ENCODE results near the gene IL12RB1.

DNA sequence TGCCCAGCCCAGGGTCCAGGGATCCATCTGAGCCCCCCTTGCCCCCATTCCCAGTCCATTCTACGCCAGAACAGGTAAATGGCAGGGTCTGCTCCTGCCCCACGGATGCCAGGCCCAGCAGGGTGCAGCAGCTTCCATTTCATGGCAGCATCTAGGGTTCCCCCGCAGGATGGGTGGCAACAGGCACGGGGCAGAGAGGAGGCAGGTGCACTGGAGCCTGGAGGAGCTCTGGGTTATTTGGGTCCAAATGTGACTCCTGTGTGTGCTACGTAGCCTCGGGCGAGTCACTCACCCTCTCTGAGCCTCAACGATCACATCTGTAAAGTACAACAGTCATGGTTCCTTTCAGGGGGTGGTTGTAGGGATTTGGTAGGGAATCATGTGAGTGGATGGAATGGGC is 27.4 kb downstream of the IL12RB1 start:
- TF ChIP-seq POLR2A (IDR thresholded peaks at IDR 0.05): no peak
- no peak for TF ChIP-seq POLR2AphosphoS5 (IDR thresholded peaks at IDR 0.05)
- TF ChIP-seq, protein P1, sequence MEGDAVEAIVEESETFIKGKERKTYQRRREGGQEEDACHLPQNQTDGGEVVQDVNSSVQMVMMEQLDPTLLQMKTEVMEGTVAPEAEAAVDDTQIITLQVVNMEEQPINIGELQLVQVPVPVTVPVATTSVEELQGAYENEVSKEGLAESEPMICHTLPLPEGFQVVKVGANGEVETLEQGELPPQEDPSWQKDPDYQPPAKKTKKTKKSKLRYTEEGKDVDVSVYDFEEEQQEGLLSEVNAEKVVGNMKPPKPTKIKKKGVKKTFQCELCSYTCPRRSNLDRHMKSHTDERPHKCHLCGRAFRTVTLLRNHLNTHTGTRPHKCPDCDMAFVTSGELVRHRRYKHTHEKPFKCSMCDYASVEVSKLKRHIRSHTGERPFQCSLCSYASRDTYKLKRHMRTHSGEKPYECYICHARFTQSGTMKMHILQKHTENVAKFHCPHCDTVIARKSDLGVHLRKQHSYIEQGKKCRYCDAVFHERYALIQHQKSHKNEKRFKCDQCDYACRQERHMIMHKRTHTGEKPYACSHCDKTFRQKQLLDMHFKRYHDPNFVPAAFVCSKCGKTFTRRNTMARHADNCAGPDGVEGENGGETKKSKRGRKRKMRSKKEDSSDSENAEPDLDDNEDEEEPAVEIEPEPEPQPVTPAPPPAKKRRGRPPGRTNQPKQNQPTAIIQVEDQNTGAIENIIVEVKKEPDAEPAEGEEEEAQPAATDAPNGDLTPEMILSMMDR (IDR thresholded peaks at IDR 0.05): no peak

All from gastroesophageal sphincter (tissue), 3 donors.